H1 (cell line): ENCODE measurements around the gene FAM25A. TPM values are rescaled to one million over a fixed set of nuclear protein-coding genes. Genes with fewer than 3 reads are reported as not detected.

Experiments
- CBX8 ChIP-seq: fragments of 300-800, 300-1000 bp; sonication (generic); IDR thresholded peaks from 2 replicates; pipeline ENCODE4 v1.7.1; 2016; ENCODE audit warnings: low read depth, low read length, borderline replicate concordance
- NRF1 ChIP-seq: IDR thresholded peaks from 2 replicates; pipeline ENCODE4 v1.6.1; 2011; ENCODE audit warnings: mild to moderate bottlenecking, low read depth, low read length, improper control_type of control experiment
- RBBP5 ChIP-seq: IDR thresholded peaks from 2 replicates; pipeline ENCODE4 v1.7.1; 2012; ENCODE audit warnings: low read depth, mild to moderate bottlenecking, inconsistent platforms, low read length, moderate library complexity, borderline replicate concordance
- RNF2 ChIP-seq: fragments of 200-900, 300-1000 bp; sonication (generic); IDR thresholded peaks from 2 replicates; pipeline ENCODE4 v1.7.1; 2016; ENCODE audit warnings: borderline replicate concordance, low read depth, mild to moderate bottlenecking, antibody characterized with exemption, low read length; ENCODE audit not compliant: poor library complexity, severe bottlenecking; ENCODE audit errors: missing control alignments
- polyA plus RNA-seq, 7 experiments: library from polyadenylated mRNA; depleted of rRNA in 3 of 7; stranded (reverse) in 5 of 7; unstranded in 2 of 7; fragments of >200 nt in 5 of 7; fragments of 200-250 nt in 2 of 7; gene quantifications; 1 replicate in 5 of 7; 2 replicates in 1 of 7; 4 replicates in 1 of 7; pipeline versions ENCODE4 v1.2.1 to v1.2.3, GENCODE V29; 2011 to 2013; ENCODE audit warnings: missing spikeins in 2 of 7, mixed read lengths in 2 of 7
- total RNA-seq: library from RNA; stranded (reverse); fragmentation: NEBNext Ultra II Directional; extraction: Animal tissue kit (Norgen Biotek cat#: 25700); gene quantifications from 2 replicates; pipeline ENCODE4 v1.2.1, GENCODE V29; 2021

FAM25A gene
- total and polyA plus RNA-seq, 2 of the 8 experiments (the other 6 are each of a cell fraction or from before 2014, with no cell fraction given), result not detected

DNA sequence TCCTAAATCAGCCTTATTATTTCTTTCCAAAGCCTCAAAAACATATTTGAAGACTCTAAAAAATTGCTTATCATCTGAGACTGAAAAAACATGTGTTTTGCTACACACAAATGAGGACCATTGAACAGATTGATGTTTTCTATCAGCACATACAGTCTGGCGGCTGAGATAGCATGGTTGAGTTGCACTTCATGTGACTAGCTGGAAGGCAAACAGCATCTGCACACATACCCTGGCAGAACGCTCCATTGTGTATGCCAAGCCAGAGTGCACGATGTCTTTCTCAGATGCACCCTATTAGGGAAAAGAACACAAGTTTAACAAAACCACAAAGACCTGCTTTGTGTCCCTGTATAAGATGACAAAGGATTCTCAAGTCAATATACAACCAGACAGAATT is 33.0 kb downstream of the FAM25A start (continued):
- no peak for TF ChIP-seq RBBP5
- TF ChIP-seq NRF1, result no peak
- TF ChIP-seq RNF2, result no peak
- no peak for TF ChIP-seq CBX8
- TF ChIP-seq, all 59 proteins: peak for 0
